GM12874 (cell line): ENCODE measurements around the gene ZNF77.

Source experiments
- CTCF ChIP-seq: IDR thresholded peaks from 2 replicates; pipeline ENCODE4 v1.5.1; 2011; ENCODE audit warnings: low read depth, mild to moderate bottlenecking, control low read depth, low read length, moderate library complexity; ENCODE audit not compliant: insufficient read depth

The ZNF77 gene

DNA sequence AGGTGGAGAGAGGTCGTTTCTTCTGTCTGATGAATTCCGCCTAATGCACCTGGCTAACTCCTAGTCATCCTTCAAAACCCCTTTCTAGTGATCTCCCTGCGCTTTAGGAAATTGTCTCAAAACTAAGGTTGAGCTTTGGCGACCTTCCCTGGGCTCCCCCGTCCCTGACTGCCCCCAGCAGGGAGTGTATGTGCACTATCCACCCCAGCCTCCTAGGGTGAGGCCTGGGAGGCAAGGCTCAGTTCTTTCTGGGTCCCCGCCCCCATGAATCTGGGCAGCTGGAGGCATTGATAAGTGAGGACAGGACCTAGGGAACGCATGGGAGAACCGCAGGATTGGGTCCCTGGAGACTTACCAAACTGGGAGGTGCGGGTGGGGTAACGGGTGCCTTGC is 33.0 kb upstream of the ZNF77 start:
- TF ChIP-seq CTCF = no peak

DNA sequence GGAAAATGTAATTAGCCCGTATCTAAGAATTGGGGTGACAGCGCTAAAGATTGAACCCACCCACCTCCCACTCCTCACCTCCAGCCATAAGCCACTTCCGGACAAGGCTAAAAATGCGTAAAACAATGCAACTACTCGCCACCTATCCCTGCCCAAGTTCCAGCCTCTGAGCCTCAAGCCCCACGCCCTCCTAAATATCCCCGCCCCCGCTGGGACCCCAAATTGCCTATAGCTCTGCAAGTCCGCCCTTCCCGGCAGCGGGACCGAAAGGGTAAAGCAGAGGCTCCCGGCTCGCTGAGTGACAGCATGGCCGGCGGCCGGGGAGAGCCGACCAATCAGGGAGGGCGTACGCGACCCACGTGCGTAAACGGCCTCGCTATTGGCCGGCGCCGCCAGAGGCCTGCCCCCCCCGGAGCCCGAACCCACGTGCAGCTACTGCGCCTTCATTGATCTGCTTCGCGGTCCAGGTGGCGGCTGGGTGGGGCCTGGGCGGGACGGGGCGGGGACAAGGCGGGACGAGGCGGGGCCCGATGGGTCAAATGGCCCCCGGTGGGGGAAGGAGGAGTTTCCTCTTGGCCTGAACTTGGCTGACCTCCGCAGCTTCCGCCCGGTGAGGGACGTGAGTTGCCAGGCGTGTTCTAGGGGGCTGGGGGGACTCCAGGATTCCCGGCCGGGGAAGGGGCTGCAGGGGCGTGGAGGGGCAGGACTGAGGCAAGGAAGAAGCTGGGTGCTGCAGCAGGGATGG is 32.4 kb upstream of the ZNF77 start, which contains the start of gene TLE6:
TSS of gene TLE6 (plus strand) at position 564 of the 745 bp plus-strand sequence. CDS start 670 bp downstream, outside the sequence.
- TF ChIP-seq CTCF = no peak

GRCh38 chr19:2976609-2977000 is 31.8 kb upstream of the ZNF77 start:
- TF ChIP-seq CTCF = no peak

DNA sequence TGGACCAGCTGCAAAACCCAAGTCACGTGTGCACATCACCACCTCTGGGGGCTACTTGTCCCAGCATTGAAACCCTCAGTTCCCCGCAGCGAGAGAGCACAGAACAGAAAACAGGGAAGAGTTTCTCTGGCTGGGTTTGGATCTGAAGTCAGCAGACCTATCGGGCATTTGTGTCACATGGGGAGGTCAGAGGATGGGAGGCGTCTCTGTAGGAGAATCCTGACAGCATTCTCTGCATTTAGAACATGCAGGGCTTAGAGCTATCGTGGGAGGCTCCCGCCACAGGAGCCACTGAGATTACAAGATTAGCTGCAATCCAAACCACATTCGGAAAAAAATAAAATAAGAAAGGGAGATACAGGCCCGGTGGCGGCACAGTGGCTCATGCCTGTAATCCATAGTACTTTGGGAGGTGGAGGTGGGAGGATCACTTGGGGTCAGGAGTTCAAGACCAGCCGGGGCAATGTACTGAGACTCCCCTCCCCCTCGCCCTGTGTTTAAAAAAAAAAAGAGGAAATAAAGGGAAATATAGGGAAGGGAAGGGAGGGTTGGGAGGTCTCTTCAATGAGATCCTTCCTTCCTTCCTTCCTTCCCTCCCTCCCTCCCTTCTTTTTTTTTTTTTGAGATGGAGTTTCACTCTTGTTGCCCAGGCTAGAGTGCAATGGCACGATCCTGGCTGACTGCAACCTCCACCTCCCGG is 29.7 kb upstream of the ZNF77 start:
- TF ChIP-seq CTCF = no peak

- TF ChIP-seq CTCF = no peak
Observed at GRCh38 chr19:2973229-2973628, 28.5 kb upstream of the ZNF77 start.

DNA sequence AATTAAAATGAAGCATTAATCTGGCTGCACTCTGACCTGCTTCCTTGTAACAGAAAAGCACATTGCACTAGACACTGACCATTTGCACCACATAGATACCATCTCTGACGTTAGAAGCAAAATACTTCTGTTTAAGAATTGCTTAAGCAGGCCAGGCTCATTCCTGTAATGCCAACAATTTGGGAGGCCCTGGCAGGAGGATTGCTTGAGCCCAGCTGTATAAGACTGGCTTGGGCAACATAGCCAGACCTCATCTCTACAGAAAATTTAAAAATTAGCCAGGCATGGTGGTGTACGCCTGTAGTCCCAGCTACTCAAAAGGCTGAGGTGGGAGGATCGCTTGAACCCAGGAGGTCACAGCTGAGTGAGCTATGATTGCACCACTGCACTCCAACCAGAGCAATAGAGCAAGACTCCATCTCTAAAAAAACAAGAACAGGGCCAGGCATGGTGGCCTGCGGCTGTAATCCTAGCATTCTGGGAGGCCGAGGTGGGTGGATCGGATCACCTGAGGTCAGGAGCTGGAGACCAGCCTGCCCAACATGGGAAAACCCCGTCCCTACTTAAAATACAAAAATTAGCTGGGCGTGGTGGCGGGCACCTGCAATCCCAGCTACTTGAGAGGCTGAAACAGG is 25.5 kb upstream of the ZNF77 start:
- TF ChIP-seq CTCF = no peak

DNA sequence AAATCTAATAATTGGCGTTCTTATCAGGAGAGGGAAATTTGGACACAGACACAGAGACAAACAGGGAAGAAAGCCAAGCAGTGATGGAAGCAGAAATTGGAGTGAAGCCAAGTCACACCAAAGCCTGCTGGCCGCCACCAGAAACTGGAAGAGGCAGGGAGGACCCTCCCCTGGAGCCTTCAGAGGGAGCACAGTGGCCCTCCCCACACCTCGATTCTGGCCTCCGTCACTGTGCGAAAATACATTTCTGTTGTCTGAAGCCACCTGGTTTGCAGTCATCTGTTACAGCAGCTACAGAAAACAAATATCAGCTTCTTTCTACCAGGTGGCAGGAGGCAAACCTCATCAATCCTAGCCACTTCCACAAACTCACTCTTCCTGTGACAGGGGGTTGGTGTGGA is 24.3 kb upstream of the ZNF77 start:
- no peak for TF ChIP-seq CTCF
